Measurements from ENCODE around the gene LTB4R2.

DNA sequence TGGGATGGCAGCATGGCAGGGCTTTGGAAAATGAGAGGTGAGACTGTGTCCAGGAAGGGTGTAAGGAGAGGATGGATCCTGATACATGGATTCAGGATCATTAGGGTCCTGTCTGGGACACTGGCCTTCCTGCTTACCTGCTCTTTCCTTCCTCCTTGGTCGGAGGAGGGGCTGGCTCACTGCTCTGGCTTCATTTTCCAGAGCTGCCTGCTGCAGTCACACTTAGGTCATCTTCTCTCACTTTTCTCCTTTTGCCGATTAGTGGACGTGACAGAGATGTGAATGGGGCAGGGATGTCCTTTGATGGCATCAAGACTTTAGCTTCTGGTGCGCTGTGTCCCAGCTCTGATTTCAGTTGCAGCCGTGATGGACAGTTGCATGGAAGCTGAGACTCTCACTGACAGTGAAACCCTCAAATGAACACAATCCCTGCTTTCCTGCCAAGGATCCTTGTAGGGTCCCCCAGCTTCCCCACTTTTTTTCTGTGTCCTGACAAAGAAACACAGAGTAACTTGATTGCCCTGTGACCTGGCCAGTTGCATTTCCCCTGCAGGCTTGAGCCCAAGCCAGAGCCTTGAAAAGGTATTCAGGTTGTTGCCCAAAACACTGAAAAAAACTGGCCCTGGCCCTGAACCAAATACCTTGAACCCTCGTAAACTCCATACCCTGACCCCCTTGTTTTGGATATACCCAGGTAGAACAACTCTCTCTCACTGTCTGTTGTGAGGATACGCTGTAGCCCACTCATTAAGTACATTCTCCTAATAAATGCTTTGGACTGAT lies 1.4 kb upstream of the LTB4R2 start:
- TF ChIP-seq, protein P1, sequence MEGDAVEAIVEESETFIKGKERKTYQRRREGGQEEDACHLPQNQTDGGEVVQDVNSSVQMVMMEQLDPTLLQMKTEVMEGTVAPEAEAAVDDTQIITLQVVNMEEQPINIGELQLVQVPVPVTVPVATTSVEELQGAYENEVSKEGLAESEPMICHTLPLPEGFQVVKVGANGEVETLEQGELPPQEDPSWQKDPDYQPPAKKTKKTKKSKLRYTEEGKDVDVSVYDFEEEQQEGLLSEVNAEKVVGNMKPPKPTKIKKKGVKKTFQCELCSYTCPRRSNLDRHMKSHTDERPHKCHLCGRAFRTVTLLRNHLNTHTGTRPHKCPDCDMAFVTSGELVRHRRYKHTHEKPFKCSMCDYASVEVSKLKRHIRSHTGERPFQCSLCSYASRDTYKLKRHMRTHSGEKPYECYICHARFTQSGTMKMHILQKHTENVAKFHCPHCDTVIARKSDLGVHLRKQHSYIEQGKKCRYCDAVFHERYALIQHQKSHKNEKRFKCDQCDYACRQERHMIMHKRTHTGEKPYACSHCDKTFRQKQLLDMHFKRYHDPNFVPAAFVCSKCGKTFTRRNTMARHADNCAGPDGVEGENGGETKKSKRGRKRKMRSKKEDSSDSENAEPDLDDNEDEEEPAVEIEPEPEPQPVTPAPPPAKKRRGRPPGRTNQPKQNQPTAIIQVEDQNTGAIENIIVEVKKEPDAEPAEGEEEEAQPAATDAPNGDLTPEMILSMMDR (conservative IDR thresholded peaks at IDR 0.05): no peak; the same call in 1 of the 2 replicates
- TF ChIP-seq EZH2 (IDR thresholded peaks at IDR 0.05; ENCODE audit: low read depth): no peak

Measured in PC-9 (cell line).